ENCODE results near the gene SPP2. TPM values are rescaled to one million over a fixed set of nuclear protein-coding genes. Genes with fewer than 3 reads are reported as not detected.

SPP2 gene
- total and polyA plus RNA-seq, 2 of the 8 experiments (the other 6 are each of a cell fraction or from before 2014, with no cell fraction given): not detected

DNA sequence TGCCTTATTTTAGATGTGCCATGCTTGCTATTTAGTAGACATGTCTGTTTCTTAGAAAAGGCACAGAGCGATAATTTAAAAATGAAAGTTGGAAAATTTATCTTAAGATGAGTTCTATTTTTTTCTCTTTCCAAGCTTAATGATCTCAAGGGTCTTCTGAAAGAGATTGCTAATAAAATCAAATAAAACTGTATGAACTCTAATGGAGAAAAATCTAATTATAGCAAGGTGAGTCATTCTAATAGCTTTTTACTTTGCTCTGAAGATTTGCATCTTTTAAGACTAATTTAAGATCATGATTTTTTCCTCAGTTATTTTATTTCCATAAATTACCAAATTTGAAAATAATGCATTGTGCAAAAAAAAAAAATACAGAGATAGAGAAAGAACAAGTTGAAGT is 36.1 kb upstream of the SPP2 start (continued):
- TF ChIP-seq, protein P1, sequence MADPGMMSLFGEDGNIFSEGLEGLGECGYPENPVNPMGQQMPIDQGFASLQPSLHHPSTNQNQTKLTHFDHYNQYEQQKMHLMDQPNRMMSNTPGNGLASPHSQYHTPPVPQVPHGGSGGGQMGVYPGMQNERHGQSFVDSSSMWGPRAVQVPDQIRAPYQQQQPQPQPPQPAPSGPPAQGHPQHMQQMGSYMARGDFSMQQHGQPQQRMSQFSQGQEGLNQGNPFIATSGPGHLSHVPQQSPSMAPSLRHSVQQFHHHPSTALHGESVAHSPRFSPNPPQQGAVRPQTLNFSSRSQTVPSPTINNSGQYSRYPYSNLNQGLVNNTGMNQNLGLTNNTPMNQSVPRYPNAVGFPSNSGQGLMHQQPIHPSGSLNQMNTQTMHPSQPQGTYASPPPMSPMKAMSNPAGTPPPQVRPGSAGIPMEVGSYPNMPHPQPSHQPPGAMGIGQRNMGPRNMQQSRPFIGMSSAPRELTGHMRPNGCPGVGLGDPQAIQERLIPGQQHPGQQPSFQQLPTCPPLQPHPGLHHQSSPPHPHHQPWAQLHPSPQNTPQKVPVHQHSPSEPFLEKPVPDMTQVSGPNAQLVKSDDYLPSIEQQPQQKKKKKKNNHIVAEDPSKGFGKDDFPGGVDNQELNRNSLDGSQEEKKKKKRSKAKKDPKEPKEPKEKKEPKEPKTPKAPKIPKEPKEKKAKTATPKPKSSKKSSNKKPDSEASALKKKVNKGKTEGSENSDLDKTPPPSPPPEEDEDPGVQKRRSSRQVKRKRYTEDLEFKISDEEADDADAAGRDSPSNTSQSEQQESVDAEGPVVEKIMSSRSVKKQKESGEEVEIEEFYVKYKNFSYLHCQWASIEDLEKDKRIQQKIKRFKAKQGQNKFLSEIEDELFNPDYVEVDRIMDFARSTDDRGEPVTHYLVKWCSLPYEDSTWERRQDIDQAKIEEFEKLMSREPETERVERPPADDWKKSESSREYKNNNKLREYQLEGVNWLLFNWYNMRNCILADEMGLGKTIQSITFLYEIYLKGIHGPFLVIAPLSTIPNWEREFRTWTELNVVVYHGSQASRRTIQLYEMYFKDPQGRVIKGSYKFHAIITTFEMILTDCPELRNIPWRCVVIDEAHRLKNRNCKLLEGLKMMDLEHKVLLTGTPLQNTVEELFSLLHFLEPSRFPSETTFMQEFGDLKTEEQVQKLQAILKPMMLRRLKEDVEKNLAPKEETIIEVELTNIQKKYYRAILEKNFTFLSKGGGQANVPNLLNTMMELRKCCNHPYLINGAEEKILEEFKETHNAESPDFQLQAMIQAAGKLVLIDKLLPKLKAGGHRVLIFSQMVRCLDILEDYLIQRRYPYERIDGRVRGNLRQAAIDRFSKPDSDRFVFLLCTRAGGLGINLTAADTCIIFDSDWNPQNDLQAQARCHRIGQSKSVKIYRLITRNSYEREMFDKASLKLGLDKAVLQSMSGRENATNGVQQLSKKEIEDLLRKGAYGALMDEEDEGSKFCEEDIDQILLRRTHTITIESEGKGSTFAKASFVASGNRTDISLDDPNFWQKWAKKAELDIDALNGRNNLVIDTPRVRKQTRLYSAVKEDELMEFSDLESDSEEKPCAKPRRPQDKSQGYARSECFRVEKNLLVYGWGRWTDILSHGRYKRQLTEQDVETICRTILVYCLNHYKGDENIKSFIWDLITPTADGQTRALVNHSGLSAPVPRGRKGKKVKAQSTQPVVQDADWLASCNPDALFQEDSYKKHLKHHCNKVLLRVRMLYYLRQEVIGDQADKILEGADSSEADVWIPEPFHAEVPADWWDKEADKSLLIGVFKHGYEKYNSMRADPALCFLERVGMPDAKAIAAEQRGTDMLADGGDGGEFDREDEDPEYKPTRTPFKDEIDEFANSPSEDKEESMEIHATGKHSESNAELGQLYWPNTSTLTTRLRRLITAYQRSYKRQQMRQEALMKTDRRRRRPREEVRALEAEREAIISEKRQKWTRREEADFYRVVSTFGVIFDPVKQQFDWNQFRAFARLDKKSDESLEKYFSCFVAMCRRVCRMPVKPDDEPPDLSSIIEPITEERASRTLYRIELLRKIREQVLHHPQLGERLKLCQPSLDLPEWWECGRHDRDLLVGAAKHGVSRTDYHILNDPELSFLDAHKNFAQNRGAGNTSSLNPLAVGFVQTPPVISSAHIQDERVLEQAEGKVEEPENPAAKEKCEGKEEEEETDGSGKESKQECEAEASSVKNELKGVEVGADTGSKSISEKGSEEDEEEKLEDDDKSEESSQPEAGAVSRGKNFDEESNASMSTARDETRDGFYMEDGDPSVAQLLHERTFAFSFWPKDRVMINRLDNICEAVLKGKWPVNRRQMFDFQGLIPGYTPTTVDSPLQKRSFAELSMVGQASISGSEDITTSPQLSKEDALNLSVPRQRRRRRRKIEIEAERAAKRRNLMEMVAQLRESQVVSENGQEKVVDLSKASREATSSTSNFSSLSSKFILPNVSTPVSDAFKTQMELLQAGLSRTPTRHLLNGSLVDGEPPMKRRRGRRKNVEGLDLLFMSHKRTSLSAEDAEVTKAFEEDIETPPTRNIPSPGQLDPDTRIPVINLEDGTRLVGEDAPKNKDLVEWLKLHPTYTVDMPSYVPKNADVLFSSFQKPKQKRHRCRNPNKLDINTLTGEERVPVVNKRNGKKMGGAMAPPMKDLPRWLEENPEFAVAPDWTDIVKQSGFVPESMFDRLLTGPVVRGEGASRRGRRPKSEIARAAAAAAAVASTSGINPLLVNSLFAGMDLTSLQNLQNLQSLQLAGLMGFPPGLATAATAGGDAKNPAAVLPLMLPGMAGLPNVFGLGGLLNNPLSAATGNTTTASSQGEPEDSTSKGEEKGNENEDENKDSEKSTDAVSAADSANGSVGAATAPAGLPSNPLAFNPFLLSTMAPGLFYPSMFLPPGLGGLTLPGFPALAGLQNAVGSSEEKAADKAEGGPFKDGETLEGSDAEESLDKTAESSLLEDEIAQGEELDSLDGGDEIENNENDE (IDR thresholded peaks at IDR 0.05; ENCODE audit: insufficient replicate concordance, low read length): no peak
- TF ChIP-seq CHD2 (IDR thresholded peaks at IDR 0.05; ENCODE audit: low read length) (no peak), RNF2 (IDR thresholded peaks at IDR 0.05; ENCODE audit: borderline replicate concordance, low read depth, low read length, missing control alignments, poor library complexity, severe bottlenecking) (no peak), CREB1 (IDR thresholded peaks at IDR 0.05) (no peak)

Data from H1 (cell line).